Prostate gland (tissue), 2 donors: ENCODE measurements around the gene UPF1. TPM values are rescaled to one million over a fixed set of nuclear protein-coding genes. Genes with fewer than 3 reads are reported as not detected.
"Not testable (repeated sequence)": the region's sequence is repeated elsewhere in the genome, so short reads cannot be mapped to it uniquely, and the experiment has no call there.

Experiments used
- DNase-seq: peaks from one replicate; pipeline ENCODE4 v3.0.0-alpha.2; 2019; ENCODE audit warnings: low spot score
- H3K27ac ChIP-seq, 2 donors: fragments of 200-600 bp; sonication (generic); 2 replicates each; pipeline ENCODE4 v1.5.1; 2017 to 2019
- H3K27me3 ChIP-seq: fragments of 200-600 bp; sonication (generic); replicated peaks from 2 replicates; pipeline ENCODE4 v1.5.1; 2019; ENCODE audit not compliant: insufficient read depth
- H3K36me3 ChIP-seq, 2 donors: fragments of 200-600 bp; sonication (generic); 1 replicate in 1 of 2; 2 replicates in 1 of 2; pipeline versions ENCODE4 v1.5.1 to v1.8.1; 2017 to 2019
- H3K4me1 ChIP-seq: fragments of 200-600 bp; sonication (generic); replicated peaks from 2 replicates; pipeline ENCODE4 v1.5.1; 2019
- H3K4me3 ChIP-seq, 2 donors: fragments of 200-600 bp; sonication (generic); 2 replicates each; pipeline ENCODE4 v1.5.1; 2017 to 2019
- H3K9me3 ChIP-seq: fragments of 200-600 bp; sonication (generic); 2 replicates; pipeline ENCODE4 v1.5.1; 2017
- POLR2A ChIP-seq: fragments of 450-650 bp; IDR thresholded peaks from one replicate; pipeline ENCODE4 v1.6.1; 2016; ENCODE audit warnings: antibody characterized with exemption, mild to moderate bottlenecking
- POLR2AphosphoS5 ChIP-seq: sonication (generic); formaldehyde crosslinking; IDR thresholded peaks from one replicate; pipeline ENCODE4 v1.6.1; 2017; ENCODE audit warnings: antibody characterized with exemption
- WGBS: methylation state at CpG from one replicate; pipeline ENCODE4 v1.1.5; 2018; 5-methylcytosine and 5-hydroxymethylcytosine counted together
- intact Hi-C: fragments of 100-400 bp; cut with DNase I; formaldehyde crosslinking; loops from one replicate; pipeline ENCODE4 v1.14.2; 2022
- total RNA-seq, 2 donors: library from RNA; depleted of rRNA; stranded (reverse); fragments of >200 nt; gene quantifications; one replicate each; pipeline ENCODE4 v1.1.0, GENCODE V29; 2016
- TF ChIP-seq, protein P1 (sequence below), 4 experiments: fragments of 200-600 bp in 2 of 4; fragments of 450-650 bp in 2 of 4; sonication (generic) in 2 of 4; IDR thresholded peaks; 1 replicate in 3 of 4; 2 replicates in 1 of 4; pipeline ENCODE4 v1.5.1; 2016 to 2019; ENCODE audit warnings: antibody characterized with exemption in 4 of 4, mild to moderate bottlenecking in 2 of 4, moderate library complexity in 2 of 4

Gene UPF1
- total RNA-seq, 2 donors from 2014 or later, result 105 to 171 TPM

DNA sequence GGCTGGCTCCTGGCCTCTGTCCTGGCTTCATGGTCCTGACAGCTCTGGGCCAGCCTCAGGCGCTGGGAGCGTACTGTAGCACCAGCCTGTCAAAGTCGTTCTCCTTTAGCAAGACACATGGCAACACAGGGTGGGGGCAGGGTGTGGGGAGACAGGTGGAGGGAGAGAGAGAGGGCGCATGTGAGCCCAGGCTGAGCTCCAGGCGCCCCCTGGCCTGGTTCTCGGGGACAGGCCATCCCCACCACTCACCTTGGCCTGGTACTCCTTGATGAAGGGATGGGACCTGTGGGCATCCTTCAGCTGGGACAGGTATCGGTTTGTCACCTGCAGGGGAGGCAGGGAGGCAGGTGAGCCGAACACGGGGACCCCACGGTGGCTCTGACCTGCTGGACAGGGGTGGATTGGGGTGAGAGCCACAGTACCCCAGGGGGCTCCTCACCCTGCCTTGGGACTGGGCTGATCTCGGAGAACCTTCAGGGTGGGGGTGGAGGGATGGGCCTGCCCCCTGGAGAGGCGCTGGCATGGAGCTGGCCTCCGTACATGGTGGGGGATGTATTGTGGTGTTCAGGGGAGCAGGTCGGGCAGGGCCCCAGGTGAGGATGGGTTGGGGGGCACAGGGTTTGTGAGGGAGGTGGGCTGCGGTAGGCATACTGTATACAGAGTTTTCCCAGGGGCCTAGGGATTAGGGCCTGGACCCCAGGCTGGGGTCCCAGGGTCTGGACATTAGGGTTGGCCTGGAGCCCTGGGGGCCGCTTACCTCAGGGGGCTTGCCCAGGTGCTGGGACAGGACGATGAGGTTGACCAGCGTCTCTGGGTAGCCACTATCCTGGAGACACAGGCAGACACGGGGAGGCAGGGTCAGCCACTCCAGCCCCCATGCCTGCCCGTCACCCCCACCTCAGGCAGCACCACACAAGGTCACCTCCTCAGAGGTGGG lies 68.1 kb downstream of the UPF1 start:
- no peak overlapping the region for H3K4me3 ChIP-seq
- H3K27me3 ChIP-seq, result no peaks in the 10 kb centered on the region
- 88% methylated on average over 20 of the region's 20 CpGs for WGBS
- intact Hi-C loops, result no loop called here
- no peak overlapping the region for H3K27ac ChIP-seq
- peaks cover 0 to 5% of the 10 kb centered on the region in 2 donors for H3K36me3 ChIP-seq
- no peak for DNase-seq
- peaks cover 4% of the 10 kb centered on the region for H3K4me1 ChIP-seq
- no peaks in the 10 kb centered on the region for H3K9me3 ChIP-seq
- TF ChIP-seq POLR2AphosphoS5 (no peak), POLR2A (no peak)
- TF ChIP-seq, protein P1, sequence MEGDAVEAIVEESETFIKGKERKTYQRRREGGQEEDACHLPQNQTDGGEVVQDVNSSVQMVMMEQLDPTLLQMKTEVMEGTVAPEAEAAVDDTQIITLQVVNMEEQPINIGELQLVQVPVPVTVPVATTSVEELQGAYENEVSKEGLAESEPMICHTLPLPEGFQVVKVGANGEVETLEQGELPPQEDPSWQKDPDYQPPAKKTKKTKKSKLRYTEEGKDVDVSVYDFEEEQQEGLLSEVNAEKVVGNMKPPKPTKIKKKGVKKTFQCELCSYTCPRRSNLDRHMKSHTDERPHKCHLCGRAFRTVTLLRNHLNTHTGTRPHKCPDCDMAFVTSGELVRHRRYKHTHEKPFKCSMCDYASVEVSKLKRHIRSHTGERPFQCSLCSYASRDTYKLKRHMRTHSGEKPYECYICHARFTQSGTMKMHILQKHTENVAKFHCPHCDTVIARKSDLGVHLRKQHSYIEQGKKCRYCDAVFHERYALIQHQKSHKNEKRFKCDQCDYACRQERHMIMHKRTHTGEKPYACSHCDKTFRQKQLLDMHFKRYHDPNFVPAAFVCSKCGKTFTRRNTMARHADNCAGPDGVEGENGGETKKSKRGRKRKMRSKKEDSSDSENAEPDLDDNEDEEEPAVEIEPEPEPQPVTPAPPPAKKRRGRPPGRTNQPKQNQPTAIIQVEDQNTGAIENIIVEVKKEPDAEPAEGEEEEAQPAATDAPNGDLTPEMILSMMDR (IDR thresholded peaks at IDR 0.05), result no peak

DNA sequence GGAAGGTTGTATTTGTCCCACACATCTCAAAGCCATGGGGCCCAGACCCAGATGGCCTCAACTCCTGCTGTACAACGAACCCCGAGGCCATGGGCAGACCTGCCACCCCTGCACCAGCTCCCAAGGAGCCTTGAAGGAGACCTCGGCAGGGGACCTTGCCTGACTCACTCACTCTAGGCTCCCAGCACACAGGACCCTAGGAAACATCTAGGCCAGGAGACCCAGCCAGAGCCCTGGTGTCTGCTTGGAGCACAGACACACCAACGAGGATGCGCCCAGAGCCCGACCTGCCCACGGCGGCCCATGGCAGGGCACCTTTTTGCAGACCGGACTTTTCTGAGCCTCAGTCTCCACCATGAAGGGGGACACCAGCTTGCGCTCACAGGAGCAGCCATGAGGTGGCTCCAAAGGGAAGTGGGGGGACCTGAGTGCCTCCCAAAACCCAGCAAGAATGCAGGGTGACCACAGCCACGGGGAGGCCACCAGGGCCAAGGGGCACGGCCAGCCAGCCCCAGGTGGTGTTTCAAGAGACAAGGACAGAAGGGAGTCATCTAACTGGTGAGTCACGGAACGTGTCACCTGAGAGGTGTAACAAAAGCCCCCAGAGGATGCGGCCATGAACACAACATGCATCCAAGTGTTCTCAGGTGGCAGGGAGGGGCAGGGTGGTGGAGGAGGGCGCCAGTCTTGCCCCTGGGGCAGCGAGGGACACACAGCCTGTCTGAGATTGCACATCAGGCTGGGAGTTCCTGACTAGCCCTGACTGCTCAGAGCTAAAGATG lies 69.1 kb downstream of the UPF1 start:
- Histone ChIP-seq H3K4me3 (no peak overlapping the region), H3K27me3 (no peaks in the 10 kb centered on the region), H3K36me3 (peaks cover 0 to 5% of the 10 kb centered on the region in 2 donors), H3K4me1 (no peaks in the 10 kb centered on the region), H3K27ac (no peak overlapping the region), H3K9me3 (no peaks in the 10 kb centered on the region)
- no peak for DNase-seq
- TF ChIP-seq, protein P1 (IDR thresholded peaks at IDR 0.05), result no peak
- TF ChIP-seq POLR2AphosphoS5, result no peak
- TF ChIP-seq POLR2A, result no peak
- 90% methylated on average over 16 of the region's 17 CpGs for WGBS
- intact Hi-C loops, result no loop called here

DNA sequence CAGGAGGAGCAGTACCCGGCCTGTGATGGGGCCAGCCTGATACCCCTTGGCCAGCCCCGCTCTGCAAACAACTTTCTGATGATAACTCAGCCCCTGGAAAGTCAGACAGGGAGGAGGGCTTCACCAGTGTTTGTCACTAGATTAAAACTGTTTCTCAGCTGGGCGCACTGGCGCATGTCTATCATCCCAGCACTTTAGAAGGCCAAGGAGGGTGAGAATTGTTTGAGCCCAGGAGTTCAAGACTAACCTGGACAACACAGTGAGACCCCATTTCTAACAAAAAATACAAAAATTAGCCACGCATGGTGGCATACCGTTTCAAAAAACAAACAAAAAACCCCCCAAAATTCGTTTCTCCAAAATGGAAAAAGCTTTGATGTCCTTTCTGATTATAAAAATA lies 69.7 kb downstream of the UPF1 start:
- WGBS, result 94% methylated on average over 7 of the region's 7 CpGs
- Histone ChIP-seq H3K36me3 (peaks cover 0 to 8% of the 10 kb centered on the region in 2 donors), H3K4me3 (no peak overlapping the region), H3K27ac (no peak overlapping the region), H3K9me3 (no peaks in the 10 kb centered on the region), H3K4me1 (no peaks in the 10 kb centered on the region), H3K27me3 (no peaks in the 10 kb centered on the region)
- DNase-seq, result no peak
- TF ChIP-seq, protein P1 (IDR thresholded peaks at IDR 0.05), result no peak
- TF ChIP-seq POLR2A, result no peak
- no peak for TF ChIP-seq POLR2AphosphoS5
- intact Hi-C loops, result no loop called here

DNA sequence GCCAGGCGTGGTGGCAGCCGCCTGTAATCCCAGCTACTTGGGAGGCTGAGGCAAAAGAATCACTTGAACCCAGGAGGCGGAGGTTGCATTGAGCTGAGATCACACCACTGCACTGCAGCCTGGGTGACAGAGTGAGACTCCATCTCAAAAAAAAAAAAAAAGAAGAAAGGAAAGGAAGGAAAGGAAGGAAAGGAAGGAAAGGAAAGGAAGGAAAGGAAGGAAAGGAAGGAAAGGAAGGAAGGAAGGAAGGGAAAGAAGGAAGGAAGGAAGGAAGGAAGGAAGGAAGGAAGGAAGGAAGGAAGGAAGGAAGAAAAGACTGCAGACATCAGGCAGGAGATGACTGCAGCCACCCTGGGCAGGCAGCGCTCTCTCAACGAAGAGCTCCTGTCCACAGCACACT lies 70.8 kb downstream of the UPF1 start:
- H3K4me3 ChIP-seq, H3K27me3 ChIP-seq, H3K27ac ChIP-seq, intact Hi-C loops, DNase-seq, H3K36me3 ChIP-seq, H3K4me1 ChIP-seq, H3K9me3 ChIP-seq: not testable (repeated sequence)
- 97% methylated on average over 5 of the region's 5 CpGs for WGBS

DNA sequence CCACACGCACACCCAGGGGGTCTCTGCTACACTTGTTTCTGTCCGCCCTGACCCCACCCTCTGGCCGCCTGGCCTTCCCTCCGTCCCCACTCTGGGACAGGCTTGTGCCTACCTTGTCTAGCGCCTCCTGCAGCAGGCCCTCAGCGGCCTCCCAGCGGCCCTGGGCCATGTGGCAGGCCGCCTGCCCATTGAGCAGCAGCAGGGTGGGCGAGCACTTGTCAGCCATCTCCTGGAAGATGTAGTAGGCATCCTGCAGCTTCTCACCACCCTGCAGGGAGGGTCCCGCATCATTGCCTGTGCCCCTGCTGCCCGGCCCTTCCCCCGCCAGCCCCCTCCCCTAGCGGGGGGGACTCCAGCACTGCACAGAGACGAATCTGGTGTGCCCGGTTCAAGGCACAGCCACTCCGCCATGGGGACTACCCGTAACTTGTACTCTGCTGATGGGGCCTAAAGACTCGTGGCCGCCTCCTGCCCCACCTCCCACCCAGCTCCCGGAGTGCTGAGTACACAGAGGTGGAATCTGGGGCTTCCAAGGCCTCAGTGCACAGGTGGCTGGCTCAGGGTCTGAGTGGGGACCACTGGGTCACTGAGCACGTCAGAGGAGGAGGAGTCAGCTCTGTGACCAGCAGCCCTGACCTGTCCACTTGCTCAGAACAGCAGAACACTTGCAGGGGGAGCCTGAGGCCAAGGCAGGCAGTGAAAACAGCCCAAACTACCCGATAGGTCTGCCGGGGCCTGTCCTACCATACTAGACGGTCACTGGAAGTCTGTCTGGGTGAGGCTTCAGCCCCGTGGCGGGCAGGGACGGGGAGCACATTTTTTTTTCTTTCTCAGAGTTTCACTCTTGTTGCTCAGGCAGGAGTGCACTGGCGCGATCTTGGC lies 71.6 kb downstream of the UPF1 start:
- WGBS, result 85% methylated on average over 29 of the region's 29 CpGs
- Histone ChIP-seq H3K27ac (no peak overlapping the region), H3K4me1 (no peaks in the 10 kb centered on the region), H3K27me3 (no peaks in the 10 kb centered on the region), H3K4me3 (no peak overlapping the region), H3K9me3 (no peaks in the 10 kb centered on the region), H3K36me3 (peaks cover 0 to 10% of the 10 kb centered on the region in 2 donors)
- no peak for DNase-seq
- TF ChIP-seq POLR2AphosphoS5 (no peak), POLR2A (no peak)
- TF ChIP-seq, protein P1 (IDR thresholded peaks at IDR 0.05), result no peak
- intact Hi-C loops, result no loop called here
